Pancreas (tissue), 10 donors: ENCODE results near the gene CENPC. TPM values are rescaled to one million over a fixed set of nuclear protein-coding genes. Genes with fewer than 3 reads are reported as not detected.

Experiments used
- ATAC-seq, 4 donors: fragments of 200-7000 bp; cut with Tn5 transposase; one replicate each; pipeline versions ENCODE4 v1.8.0 to v1.9.1; 2020; ENCODE audit warnings: mild to moderate bottlenecking in 4 of 4, moderate library complexity in 4 of 4
- DNase-seq, 6 donors: peaks; one replicate each; pipeline ENCODE4 v3.0.0-alpha.2; 2020
- FAIRE-seq: peaks from 2 replicates; lab custom pipeline; 2012; peaks lifted over from hg19 to GRCh38; lab: Jason Lieb, UNC
- H3K27ac ChIP-seq, 4 donors: fragments of 200-600 bp; sonication (generic); 1 replicate in 3 of 4; 2 replicates in 1 of 4; pipeline versions ENCODE4 v1.5.0 to v1.8.0; 2020
- H3K27me3 ChIP-seq, 4 donors: fragments of 200-600 bp; one replicate each; pipeline ENCODE4 v1.8.0; 2021
- H3K36me3 ChIP-seq, 3 donors: fragments of 200-600 bp; sonication (generic) in 1 of 3; one replicate each; pipeline versions ENCODE4 v1.5.0 to v1.8.0; 2020 to 2021
- H3K4me1 ChIP-seq, 3 donors: fragments of 200-600 bp; one replicate each; pipeline ENCODE4 v1.8.0; 2021
- H3K4me3 ChIP-seq, 4 donors: fragments of 200-600 bp; sonication (generic) in 2 of 4; one replicate each; pipeline versions ENCODE4 v1.5.0 to v1.8.0; 2020 to 2021
- H3K9me3 ChIP-seq, 4 donors: fragments of 200-600 bp; one replicate each; pipeline ENCODE4 v1.8.0; 2021
- WGBS, 2 donors: extraction: QIAGEN DNeasy Blood & Tissue Kit; methylation state at CpG; one replicate each; pipeline ENCODE4 v1.1.7; 2013; 5-methylcytosine and 5-hydroxymethylcytosine counted together
- intact Hi-C, 3 donors: fragments of 100-400 bp; cut with DNase I; formaldehyde crosslinking; loops; one replicate each; pipeline versions ENCODE4 v1.11.1 to v1.14.2; 2022
- polyA plus RNA-seq, 2 donors: library from polyadenylated mRNA; stranded (reverse); fragments of 200-250 nt; gene quantifications; one replicate each; pipeline ENCODE4 v1.2.3, GENCODE V29; 2013
- total RNA-seq, 6 donors: library from RNA; stranded (reverse); fragmentation: NEBNext Ultra II Directional in 4 of 6; extraction: Animal tissue kit (Norgen Biotek cat#: 25700) in 4 of 6; gene quantifications; one replicate each; pipeline versions ENCODE4 v1.2.1 to v1.2.4, GENCODE V29; 2021 to 2023
- TF ChIP-seq, protein P1 (sequence below), 4 donors: fragments of 200-600 bp; sonication (generic) in 3 of 4; IDR thresholded peaks; one replicate each; pipeline versions ENCODE4 v1.5.0 to v1.8.0; 2021; ENCODE audit warnings: antibody characterized with exemption in 4 of 4
- donor health status: healthy with polysubstance abuse.
- donor health status: DM: no; HTN: no; CAD: no; lungs with moderate emphysema.
- donor health status: DM: no; HTN: no; CAD: no.
- donor health status: control.
- donor health status: control.
- donor health status: Bipolar disorder and iron deficiency.
- donor health status: DM: yes; HTN: yes; CAD: no.
- donor health status: DM: no; HTN: no; CAD: no.
- donor health status: DM: no; HTN: no; CAD: no.
- donor health status: DM: yes; HTN: yes; CAD: no.

Gene CENPC
- total and polyA plus RNA-seq, 8 donors = 5.9 to 19.5 (median 13.5) TPM

DNA sequence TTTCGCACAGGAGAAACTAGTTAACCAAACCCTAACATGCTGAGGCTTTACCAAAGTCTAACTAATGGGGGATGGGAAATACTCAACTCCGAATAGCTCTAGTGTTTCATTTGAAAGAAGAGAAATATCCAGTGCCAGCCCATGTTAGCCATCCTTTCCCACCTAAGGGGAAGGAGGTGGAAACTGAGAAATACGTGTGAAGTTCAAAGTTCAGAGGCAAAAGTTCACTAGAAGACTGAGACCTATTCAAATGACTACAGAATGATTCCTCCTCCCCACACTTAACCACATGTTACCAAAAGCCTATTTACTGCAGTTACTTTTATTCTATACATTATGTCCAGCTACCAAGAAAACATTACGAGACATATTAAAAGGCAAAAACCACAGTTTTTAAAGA is 106.3 kb downstream of the CENPC start:
- FAIRE-seq = no peak
- TF ChIP-seq, protein P1, sequence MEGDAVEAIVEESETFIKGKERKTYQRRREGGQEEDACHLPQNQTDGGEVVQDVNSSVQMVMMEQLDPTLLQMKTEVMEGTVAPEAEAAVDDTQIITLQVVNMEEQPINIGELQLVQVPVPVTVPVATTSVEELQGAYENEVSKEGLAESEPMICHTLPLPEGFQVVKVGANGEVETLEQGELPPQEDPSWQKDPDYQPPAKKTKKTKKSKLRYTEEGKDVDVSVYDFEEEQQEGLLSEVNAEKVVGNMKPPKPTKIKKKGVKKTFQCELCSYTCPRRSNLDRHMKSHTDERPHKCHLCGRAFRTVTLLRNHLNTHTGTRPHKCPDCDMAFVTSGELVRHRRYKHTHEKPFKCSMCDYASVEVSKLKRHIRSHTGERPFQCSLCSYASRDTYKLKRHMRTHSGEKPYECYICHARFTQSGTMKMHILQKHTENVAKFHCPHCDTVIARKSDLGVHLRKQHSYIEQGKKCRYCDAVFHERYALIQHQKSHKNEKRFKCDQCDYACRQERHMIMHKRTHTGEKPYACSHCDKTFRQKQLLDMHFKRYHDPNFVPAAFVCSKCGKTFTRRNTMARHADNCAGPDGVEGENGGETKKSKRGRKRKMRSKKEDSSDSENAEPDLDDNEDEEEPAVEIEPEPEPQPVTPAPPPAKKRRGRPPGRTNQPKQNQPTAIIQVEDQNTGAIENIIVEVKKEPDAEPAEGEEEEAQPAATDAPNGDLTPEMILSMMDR (IDR thresholded peaks at IDR 0.05) = no peak

DNA sequence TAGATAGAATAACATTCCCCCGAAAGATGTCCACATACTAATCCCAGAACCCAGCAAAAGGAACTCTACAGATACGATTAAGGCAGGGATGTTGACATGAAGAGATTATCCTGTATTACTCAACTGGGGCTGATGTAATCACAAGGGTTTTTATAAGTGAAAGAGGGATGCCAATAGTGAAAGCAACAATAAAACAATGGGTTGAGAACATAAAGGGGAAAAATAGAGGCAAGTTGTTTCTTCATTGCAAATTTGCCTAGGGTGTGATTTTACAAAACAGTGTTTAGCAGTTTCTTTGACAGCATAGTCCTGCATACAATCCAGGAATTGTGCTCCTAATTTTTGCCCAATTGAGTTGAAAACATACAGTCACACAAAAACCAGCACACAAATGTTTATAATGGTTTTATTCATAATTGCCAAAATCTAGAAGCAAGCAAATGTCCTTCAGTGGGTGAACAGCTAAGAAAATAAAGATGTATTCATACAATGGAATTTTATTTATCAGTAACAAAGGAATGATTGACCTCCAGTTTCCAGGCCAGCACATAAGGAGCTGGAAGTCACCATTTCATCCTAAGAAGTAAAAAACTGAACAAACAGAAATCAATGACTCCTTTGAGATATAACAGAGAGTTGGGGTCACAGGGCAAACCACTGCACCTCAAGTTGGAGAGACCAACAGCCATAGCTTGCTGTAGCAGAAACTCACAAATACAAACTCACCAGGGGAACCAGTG is 107.2 kb downstream of the CENPC start:
- no peak for FAIRE-seq
- intact Hi-C loops = no loop called here
- TF ChIP-seq, protein P1 (IDR thresholded peaks at IDR 0.05) = no peak
- no peak for ATAC-seq
- Histone ChIP-seq H3K27ac (no peak overlapping the region), H3K36me3 (no peaks in the 10 kb centered on the region), H3K4me3 (no peak overlapping the region), H3K27me3 (no peaks in the 10 kb centered on the region), H3K4me1 (no peaks in the 10 kb centered on the region), H3K9me3 (no peaks in the 10 kb centered on the region)
- WGBS, 2 donors = 80 to 86% methylated on average over 2 of the region's 2 CpGs
- no peak for DNase-seq

More for the DNA sequence above, 106.3 kb downstream of the CENPC start:
- intact Hi-C loops = no loop called here
- Histone ChIP-seq H3K27me3 (no peaks in the 10 kb centered on the region), H3K9me3 (no peaks in the 10 kb centered on the region), H3K36me3 (no peaks in the 10 kb centered on the region), H3K27ac (no peak overlapping the region), H3K4me3 (no peak overlapping the region), H3K4me1 (no peaks in the 10 kb centered on the region)
- no peak for DNase-seq
- ATAC-seq = no peak
- 91 to 93% methylated on average over 4 of the region's 4 CpGs for WGBS, 2 donors

DNA sequence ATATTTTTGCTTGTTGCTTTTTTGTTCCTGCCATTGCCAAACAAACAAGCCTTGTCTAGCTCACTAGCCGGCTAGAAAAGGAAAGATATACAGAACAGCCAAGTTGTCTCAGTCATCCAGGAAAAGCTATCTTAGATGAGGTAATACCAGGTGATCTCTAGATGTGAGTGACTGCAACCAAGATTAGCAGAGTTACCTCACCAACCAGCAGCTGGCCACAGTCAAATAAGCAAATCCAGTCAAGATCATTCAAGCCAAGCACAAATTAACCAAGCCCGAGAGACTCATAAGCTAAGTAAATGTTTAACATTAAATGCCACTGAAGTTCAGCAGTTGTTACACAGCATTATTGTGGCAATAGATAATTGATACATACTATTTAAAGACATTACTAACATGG is 108.6 kb downstream of the CENPC start:
- Histone ChIP-seq H3K4me3 (no peak overlapping the region), H3K9me3 (peaks cover 0 to 3% (median 0%) of the 10 kb centered on the region in 4 donors), H3K27me3 (no peaks in the 10 kb centered on the region), H3K36me3 (no peaks in the 10 kb centered on the region), H3K27ac (no peak overlapping the region), H3K4me1 (no peaks in the 10 kb centered on the region)
- 40 to 41% methylated on average over 2 of the region's 2 CpGs for WGBS, 2 donors
- no peak for DNase-seq
- intact Hi-C loops = no loop called here
- peak in 3 of 4 donors; percentile 22 to 72 (median 58) for ATAC-seq
- TF ChIP-seq, protein P1 (IDR thresholded peaks at IDR 0.05) = no peak
- FAIRE-seq = no peak

DNA sequence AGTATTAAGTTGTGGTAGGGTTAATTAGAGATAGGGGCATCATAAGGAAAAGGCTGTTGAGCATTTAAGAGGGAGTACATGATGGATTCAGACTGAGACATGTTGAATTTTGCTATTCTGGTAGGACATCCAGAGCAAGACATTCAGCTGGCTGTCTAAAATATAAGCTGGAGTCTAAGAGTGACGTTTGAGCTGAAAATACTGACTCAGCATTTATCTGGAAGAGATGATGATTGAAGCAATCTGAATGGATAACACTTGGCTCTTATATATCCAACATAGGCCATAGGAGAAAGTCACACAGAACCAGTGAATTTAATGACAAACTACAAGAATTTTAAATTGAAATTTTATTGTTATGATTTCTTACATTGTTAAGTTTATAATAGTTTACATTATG is 114.3 kb downstream of the CENPC start:
- Histone ChIP-seq H3K27ac (no peak overlapping the region), H3K4me1 (no peaks in the 10 kb centered on the region), H3K36me3 (no peaks in the 10 kb centered on the region), H3K4me3 (no peak overlapping the region), H3K27me3 (no peaks in the 10 kb centered on the region), H3K9me3 (peaks cover 0 to 3% (median 0%) of the 10 kb centered on the region in 4 donors)
- intact Hi-C loops = no loop called here
- WGBS, 2 donors = 41 to 50% methylated on average over 1 of the region's 1 CpG
- DNase-seq = no peak
- no peak for ATAC-seq
- TF ChIP-seq, protein P1 (IDR thresholded peaks at IDR 0.05) = no peak
- FAIRE-seq = no peak

DNA sequence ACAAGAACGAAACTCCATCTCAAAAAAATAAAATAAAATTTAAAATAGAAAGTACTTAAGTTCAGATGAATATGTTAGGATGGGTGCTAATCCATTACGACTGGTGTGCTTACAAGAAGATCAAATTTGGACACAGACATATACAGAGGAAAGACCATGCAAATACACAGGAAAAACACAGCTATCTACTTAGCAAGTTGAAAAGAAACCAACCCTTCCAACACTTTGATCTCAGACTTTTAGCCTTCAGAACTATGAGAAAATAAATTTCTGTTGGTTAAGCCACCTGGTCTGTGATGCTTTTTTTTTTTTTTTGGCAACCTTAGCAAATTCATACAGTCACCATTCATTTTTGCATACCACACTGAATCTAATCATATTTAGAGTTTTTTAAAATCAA is 116.5 kb downstream of the CENPC start:
- ATAC-seq (no peak), DNase-seq (no peak), FAIRE-seq (no peak)
- TF ChIP-seq, protein P1 (IDR thresholded peaks at IDR 0.05) = no peak
- Histone ChIP-seq H3K36me3 (no peaks in the 10 kb centered on the region), H3K4me3 (no peak overlapping the region), H3K27me3 (no peaks in the 10 kb centered on the region), H3K4me1 (no peaks in the 10 kb centered on the region), H3K27ac (no peak overlapping the region), H3K9me3 (peaks cover 0 to 3% (median 0%) of the 10 kb centered on the region in 4 donors)
- WGBS, 2 donors = 75 to 88% methylated on average over 2 of the region's 2 CpGs
- intact Hi-C loops = no loop called here
